AG08396 (cell line): ENCODE measurements around the gene JARID2.
A peak's percentile ranks its signal among the peaks of the same experiment; 100 is the strongest.
"Not testable (repeated sequence)": the region's sequence is repeated elsewhere in the genome, so short reads cannot be mapped to it uniquely, and the experiment has no call there.

ENCODE experiments used
- DNase-seq: peaks from one replicate; pipeline ENCODE4 v3.0.0; 2012; ENCODE audit warnings: low spot score, mixed read lengths

JARID2 gene

GRCh38 chr6:15523679-15524630, 278.1 kb downstream of the JARID2 start:
- DNase-seq, result no peak

GRCh38 chr6:15524861-15525401, 279.1 kb downstream of the JARID2 start:
- no peak for DNase-seq

- no peak for DNase-seq
Observed at GRCh38 chr6:15526212-15526701, 280.4 kb downstream of the JARID2 start.

GRCh38 chr6:15527838-15528617, 282.2 kb downstream of the JARID2 start:
- peak; percentile 53 for DNase-seq

GRCh38 chr6:15528870-15529269, 283.0 kb downstream of the JARID2 start:
- no peak for DNase-seq

GRCh38 chr6:15530411-15530810, 284.5 kb downstream of the JARID2 start:
- DNase-seq, result no peak

- no peak for DNase-seq
Observed at GRCh38 chr6:15531973-15532372, 286.1 kb downstream of the JARID2 start.

GRCh38 chr6:15533379-15534026, 287.6 kb downstream of the JARID2 start:
- no peak for DNase-seq

GRCh38 chr6:15534974-15535373, 289.1 kb downstream of the JARID2 start:
- no peak for DNase-seq

GRCh38 chr6:15535495-15536197, 289.8 kb downstream of the JARID2 start:
- no peak for DNase-seq

GRCh38 chr6:15536198-15536955, 290.5 kb downstream of the JARID2 start:
- DNase-seq, result no peak

GRCh38 chr6:15538106-15538505, 292.2 kb downstream of the JARID2 start:
- no peak for DNase-seq

GRCh38 chr6:15538766-15539495, 293.1 kb downstream of the JARID2 start:
- no peak for DNase-seq

- DNase-seq, result no peak
Observed at GRCh38 chr6:15539722-15540270, 293.9 kb downstream of the JARID2 start.

GRCh38 chr6:15543332-15543917, 297.6 kb downstream of the JARID2 start:
- not testable (repeated sequence) for DNase-seq

- no peak for DNase-seq
Observed at GRCh38 chr6:15544321-15544900, 298.5 kb downstream of the JARID2 start.

- DNase-seq, result no peak
Observed at GRCh38 chr6:15546591-15546990, 300.7 kb downstream of the JARID2 start.

GRCh38 chr6:15547400-15547799, 301.5 kb downstream of the JARID2 start:
- no peak for DNase-seq

- no peak for DNase-seq
Observed at GRCh38 chr6:15549371-15549770, 303.5 kb downstream of the JARID2 start.
